ENCODE data around the gene EVX2.

The EVX2 gene

DNA sequence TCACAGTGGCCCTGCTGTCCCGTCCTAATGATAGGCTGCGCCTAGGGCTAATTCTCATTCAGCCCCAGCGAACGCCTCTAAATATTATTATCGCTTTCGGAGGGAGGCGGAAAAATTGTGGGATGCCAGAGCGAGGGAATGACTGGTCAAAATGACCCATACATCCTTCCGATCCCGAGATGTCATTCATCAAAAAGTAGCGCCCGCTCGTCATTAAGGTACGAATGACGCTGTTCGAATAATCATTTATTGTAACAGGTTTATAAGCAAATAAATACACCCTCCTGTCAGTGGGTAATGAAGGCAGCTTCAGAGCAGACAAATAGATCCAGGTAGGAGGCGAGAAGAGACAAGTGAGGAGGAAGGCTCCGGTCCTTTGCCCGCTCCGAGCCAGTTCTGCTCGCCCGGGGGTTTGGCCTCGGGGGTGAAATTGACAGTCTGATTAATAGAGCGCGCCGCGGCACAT, at the start of gene EVX2:
Gene EVX2, minus strand, starts transcription at position 167 of the 466 bp plus-strand sequence. CDS start 186 bp downstream, outside the sequence.
- no peak for DNase-seq

DNA sequence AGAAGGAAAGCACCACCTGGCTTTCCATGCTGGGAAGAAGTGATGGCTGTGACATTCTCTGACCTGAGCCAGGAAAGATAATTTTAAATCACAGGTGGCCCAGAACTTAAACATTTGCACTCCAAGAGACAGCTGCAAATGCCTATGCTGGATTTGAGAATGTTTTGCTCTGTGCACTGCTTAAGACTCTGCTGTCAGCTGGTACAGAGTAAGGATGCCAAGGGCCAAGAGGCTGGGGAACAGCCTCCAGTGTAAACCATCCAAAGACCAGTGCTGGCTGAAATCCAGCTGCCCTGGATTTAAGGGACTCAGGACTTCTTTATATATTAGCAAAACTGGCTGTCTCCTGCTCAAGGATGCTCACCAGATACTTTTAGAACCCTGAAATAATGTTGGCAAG, 49.6 kb upstream of the EVX2 start:
- DNase-seq: no peak

DNA sequence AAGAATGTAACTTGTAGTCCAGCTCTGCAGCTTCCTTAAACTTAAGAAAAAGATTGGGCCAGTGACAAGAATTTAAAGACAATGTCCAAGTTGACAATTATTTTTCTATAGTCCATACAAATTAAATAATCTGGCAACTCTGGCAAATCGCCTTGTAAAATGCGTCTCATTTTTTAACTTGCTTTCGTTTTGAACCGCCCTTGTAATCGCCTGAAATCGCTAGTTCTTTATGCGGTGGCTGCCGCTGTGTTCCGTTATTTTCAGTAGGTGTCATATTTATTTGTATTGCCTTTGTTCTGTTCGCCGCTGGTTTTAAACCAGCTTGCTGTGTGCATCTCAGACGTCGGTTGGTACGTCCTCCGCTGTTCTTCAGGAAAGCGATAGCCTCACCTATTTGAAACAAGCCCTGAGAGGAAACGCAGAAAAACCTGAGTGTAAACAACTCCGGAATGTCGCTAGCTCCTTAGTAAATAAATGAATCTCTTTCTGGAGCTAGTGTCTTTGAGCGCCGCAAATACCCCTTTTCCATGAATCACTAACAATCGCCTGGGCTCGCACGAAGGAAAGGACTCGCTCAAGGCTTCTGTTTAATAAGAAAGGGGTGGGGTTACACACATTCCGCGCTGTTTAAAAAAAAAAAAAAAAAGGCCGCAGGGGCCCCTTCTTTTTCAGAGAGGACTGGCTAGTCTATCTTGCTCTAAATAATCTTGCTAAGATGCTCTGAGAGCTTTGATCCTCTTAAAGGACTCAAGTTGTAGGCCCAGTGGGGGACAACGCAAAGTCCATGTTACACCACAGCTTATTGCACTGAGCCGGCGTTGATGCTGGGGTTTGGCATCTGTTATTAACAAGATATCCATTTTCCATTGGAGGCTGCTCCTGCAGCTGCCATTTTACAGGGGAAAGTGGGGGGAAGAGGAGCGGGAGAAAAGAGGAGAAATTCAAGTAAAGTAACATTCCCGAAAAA, 48.7 kb upstream of the EVX2 start:
- peak in 1 of 6 experiments; percentile 14 for DNase-seq

DNA sequence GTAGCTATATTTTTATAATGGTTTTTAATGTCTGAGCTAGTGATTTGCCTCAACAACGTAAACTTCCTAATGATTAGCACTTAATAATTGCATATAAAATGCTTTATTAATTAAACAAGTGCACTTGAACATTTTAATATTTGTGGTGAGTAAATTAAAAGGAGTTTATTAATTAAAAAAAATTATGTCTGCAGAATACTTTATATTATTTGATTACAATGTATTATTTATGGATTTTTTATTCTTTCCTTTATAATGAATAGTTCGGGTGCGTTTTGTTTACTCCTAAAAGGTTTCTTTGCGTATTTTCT, 48.0 kb upstream of the EVX2 start:
- no peak for DNase-seq

DNA sequence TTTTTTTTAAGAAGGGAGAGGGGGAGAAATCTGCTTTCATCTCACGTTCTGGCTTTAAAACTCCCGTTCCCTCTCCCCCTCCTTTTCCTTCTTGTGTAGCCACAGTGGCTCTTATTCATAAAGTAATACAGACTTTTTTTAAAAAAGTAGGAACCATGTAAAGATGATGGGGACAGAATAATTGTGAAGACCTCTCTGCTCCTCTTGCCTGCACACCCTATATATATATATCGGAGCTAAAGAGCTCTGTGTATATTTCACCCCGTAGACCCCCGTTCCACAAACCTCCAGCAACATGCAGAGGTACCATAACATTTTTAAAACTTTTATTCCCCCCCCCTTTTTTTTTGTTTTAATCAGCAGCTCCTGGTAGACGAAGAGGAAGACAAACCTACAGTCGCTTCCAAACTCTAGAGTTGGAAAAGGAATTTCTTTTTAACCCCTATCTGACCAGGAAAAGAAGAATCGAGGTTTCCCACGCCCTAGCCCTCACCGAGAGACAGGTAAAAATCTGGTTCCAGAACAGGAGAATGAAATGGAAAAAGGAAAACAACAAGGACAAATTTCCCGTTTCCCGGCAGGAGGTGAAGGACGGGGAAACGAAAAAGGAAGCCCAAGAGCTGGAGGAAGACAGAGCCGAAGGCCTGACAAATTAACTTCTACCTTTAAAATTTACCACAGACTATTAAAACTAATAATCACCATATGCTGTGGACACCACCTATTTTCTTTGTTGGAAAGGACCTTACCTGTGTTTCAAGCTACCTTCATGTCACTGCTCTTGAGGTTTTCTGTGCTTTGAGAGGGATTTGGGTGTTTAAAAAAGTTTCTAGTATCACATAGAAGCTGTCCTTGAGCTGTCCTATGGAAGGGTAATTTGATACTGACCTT, 47.4 kb upstream of the EVX2 start:
- DNase-seq: no peak

DNA sequence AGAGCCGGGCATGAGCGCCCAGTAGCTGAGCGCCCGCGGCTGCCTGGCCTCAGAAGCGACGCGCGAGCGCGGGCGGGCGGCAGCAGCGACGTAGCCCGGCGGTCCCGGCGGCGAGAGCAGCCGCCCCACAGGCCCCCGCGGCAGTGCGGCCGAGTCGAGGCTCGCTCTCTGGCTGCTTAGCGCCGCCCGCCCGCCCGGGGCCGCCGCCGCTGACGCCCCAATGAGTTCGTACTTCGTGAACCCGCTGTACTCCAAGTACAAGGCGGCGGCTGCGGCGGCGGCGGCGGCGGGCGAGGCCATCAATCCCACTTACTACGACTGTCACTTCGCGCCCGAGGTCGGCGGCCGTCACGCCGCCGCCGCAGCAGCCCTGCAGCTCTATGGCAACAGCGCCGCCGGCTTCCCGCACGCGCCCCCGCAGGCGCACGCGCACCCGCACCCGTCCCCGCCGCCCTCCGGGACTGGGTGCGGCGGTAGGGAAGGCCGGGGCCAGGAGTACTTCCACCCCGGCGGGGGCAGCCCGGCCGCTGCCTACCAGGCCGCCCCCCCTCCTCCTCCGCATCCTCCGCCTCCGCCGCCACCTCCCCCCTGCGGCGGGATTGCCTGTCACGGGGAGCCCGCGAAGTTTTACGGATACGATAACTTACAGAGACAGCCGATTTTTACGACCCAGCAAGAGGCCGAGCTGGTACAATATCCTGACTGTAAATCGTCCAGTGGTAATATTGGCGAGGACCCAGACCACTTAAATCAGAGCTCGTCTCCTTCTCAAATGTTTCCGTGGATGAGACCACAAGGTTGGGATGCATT, 46.6 kb upstream of the EVX2 start:
- no peak for DNase-seq

DNA sequence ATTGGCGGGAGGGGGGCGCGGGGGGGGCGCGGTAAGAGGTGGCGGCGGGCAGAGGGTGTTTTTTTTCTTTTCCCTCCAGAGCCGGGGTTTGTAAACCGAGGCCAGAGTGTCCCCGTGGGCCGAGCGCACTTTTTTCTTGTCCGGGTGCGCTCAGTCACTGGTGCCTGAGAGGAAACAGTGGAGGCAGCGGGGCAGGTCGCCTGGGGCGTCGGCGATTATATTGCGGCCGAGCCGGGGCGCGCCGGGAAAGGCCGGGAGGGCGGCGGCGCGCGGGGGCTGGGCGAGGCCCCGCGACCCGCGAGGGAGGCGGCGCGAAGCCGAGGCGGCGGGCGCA, 46.0 kb upstream of the EVX2 start:
- no peak for DNase-seq

DNA sequence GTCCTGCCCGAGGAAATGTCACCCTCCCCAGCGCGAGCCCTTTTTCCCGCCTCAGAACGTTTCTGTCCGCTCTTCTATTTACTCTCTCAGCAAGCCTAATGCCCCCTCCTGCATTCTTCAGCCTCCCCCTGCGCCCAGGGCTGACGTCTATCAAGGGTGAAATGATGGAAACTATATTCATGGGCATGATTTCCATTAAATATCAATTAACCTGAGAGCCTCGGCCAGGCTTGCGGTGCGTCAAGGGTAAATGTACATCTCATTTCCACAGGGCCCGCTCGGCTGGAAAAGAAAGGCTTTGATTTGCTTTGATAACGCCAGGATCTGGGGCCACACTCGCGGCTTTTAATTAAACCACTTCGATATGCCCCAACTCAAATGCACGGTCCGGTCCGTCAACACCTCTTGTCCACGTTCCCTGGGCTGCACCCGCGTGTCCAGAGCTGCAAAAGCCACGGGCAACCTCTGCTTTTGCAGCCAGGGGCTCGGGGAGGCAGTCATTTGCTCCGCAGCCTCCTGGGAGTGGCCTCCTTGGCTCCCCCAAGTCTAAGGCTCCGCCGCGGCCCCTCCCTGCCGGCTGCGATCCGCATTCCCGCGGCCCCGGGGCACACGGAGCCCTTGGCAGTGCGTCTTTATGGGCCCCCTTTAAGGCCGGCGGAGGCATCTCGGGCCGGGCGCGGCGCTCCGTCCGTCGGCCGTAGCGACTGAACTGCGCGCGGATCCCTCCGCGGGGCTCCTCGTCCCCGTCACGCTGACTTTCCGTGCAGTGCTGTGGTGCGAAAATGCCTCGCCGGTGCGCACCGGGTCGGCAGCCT, 45.4 kb upstream of the EVX2 start, which contains the start of gene HOXD8:
Gene HOXD8, plus strand, starts transcription at position 724 of the 815 bp plus-strand sequence. CDS start 662 bp downstream, outside the sequence.
- no peak for DNase-seq

DNA sequence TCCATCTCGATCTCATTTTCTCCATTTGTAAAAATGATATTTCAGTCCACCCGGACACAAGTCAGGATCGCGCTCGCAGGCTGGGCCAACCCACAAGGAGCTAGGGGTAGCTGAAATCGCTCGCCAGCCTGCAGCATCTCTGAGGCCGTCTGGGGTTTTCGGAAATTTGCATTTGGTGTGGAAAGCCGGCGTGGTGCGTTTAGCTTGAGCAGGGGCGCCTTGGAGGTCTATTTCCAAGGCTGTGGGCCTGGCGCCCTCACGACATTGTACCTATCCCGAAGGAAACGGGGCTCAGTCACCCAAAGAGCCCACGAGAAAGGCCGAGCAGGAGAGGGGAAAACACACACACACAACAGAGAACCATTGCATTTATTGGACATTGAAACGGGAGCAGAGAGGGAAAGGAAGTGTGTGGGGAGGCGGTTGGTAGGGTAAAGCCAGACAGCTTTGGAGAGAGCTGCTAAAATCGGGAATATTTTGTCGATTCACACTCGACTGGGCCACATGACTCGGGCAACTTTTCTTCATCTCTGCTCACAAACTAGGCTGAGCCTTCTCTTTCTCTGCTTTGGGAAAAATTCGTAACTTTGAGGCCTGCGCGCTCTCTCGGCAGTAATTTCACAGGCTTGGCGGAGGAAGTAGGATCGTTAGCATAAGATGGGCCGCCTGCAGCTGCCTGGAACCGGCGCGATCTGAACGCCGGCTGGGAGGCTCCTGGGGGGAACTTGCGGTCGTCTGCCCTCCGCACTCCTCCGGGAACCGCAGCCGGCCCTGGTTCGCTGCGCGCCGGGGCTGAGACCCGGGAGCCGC, 44.6 kb upstream of the EVX2 start:
- DNase-seq: no peak

DNA sequence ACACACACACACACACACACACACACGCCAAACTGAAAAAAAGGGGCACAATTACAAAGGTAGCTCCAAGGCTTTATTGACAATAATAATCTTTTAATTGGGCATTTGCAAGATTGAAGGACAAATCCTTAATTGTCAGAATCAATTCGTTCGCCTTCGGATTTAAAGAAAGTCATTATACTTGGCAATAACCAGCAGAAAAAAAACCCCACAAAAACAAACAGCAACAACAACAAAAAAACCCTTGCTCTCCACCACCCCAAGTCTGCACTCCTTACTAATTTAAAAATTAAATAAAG, 44.0 kb upstream of the EVX2 start:
- DNase-seq: no peak

DNA sequence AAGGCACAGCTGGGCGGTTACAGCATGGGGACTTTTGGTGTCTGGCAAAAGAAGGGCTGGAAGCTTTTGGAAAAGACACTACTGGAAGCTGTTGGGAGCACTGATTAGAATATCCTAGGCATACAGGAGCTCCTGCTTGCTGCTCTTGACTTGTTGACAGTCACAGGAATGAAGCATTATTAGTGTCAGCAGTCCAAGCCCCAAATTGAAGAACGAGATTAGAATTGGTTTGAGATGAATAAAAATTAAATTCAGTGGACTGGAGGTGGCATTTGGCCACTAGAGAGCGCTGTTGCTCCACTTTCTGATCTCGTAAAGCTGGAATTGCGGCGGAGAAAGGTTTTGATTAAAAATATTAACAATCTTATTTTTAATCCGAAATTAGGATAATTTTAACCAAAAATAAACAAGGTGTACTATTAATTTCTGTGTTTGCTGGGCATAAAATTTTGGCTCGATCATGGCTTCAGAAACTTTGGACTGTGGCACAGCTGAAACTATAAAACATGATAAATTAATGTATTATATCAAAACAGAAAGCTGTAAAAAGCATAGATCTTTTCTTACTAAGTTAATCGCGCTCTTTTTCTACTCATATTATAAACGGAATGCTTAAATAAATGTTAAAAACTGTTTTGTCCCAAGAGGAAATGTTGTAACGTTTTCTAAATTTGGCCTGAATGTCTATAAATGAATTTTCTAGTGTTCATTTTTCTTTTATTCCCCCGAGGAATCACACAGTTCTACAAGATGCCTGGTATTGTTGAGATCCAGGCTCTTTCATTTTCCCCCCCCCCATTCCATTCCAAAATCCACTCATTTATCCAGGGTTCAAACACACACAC, 43.4 kb upstream of the EVX2 start:
- peak; percentile 30 to 78 (median 56) for DNase-seq

DNA sequence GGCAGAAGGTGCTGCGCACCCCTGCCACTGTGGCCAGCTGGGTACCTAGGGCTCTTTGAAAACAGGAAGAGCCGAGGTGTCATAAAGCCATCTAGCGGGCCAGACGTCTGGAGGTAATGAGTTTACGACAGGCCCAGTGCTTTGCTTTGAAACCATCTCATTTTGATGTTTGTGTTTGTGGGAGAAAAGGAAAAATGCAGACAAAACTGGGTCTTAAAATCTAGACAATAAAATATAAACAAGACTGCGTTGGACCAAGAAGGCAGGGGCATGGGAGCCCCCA, 42.0 kb upstream of the EVX2 start:
- no peak for DNase-seq

DNA sequence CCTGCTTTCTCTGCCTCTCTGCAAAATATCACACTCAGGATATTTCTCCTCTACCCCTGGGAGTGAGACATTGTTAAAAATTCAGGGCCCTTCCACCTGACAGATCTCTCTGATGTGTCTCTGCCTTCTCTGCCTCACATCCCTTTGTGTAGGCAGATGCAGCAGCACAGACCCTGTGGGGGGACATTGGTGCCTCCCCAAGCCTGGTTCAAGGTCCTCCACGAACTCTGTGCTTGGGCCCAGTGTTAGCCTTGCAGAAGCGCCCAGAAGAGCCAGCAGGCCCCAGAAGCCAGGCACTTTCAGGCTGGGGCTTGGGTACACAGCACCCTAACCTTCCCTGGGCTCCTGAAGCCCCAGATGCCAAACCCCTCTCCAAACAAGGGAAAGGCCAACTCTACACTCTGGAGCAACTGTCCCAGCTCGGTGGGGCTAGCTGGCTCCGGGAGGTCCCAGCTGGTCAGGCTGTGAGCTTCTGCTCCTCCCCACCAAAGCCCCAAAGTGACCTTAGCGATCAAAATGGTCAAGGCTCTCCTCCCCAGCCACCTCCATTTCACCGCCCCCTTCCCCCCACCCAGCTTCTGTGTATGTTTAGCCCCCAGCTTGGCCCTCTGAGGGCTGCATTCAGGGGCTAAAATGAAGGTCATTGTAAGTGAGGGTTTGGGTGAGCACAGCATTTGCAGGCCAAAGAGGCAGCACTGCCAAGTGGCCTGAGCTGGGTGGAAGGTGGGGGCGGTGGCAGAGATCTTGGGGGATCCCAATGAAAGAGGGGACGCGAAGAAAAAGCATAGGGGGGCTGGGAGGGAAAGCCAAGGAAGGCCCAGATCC, 41.4 kb upstream of the EVX2 start:
- DNase-seq: no peak

DNA sequence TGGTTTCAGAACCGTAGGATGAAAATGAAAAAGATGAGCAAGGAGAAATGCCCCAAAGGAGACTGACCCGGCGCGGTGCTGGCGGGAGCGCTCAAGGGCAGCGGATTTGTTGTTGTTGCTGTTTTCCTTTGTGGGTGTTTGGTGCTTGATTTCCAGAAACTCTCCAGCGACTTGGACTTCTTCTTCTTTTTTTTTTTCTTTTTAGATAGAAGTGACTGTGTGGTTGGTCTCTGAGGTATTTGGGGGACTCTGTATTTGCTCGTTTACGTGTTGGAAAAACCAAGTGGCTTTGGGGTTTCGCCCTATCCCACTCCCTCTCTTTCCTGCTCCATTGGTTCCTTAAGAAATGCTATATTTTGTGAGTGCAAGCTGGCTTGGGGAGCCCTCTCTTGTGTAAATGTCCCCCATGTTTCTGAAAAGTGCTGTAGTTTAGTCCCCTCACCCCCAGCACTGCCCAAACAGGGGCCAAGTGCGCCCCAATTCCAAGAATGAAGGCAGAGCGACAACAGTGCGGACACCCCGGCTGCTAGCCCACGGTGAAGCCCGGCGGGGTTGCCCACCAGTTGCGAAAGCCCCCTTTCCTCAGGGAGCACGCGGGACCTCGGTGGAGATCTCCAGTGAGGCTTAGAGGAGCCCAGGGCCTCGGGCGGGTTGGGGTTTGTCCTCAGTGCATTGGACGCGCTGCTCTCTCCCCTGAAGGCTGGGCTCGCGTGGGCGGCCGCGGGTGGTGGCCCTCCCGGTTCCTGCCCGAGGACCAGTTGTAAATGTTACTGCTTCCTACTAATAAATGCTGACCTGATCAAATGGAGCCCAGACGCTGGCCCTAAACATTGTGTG, 40.6 kb upstream of the EVX2 start:
- no peak for DNase-seq

DNA sequence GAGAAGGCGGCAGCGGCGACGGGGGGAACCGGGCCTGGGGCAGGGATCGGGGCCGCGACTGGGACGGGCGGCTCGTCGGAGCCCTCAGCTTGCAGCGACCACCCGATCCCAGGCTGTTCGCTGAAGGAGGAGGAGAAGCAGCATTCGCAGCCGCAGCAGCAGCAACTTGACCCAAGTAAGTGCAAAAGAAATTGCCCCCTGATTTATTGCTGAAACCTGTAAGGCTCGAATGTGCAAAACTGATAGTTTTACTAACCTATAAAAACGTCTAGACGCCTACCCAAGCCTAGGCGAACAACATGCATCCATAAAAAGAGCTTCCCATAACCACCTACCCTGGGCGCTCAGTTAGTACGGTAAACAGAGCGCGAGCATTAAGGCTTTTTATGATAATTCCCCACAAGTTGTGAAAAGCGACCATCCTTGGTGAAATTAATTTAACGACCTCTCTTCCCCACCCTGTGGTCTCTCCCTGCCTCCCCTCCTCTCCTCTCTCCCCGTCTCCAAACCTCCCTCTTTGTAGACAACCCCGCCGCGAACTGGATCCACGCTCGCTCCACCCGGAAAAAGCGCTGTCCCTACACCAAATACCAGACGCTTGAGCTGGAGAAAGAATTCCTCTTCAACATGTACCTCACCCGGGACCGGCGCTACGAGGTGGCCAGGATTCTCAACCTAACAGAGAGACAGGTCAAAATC, 39.8 kb upstream of the EVX2 start:
- no peak for DNase-seq

DNA sequence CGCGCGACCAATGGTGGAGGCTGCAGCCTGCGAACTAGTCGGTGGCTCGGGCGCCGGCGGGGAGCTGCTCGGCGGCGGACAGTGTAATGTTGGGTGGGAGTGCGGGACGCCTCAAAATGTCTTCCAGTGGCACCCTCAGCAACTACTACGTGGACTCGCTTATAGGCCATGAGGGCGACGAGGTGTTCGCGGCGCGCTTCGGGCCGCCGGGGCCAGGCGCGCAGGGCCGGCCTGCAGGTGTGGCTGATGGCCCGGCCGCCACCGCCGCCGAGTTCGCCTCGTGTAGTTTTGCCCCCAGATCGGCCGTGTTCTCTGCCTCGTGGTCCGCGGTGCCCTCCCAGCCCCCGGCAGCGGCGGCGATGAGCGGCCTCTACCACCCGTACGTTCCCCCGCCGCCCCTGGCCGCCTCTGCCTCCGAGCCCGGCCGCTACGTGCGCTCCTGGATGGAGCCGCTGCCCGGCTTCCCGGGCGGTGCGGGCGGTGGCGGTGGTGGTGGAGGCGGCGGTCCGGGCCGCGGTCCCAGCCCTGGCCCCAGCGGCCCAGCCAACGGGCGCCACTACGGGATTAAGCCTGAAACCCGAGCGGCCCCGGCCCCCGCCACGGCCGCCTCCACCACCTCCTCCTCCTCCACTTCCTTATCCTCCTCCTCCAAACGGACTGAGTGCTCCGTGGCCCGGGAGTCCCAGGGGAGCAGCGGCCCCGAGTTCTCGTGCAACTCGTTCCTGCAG, 39.1 kb upstream of the EVX2 start, which contains the start of gene HOXD9:
Gene HOXD9, plus strand, starts transcription at position 37 of the 728 bp plus-strand sequence. Its CDS starts 50 bp downstream, at position 87.
- peak in 2 of 6 experiments; percentile 10 to 34 for DNase-seq

DNA sequence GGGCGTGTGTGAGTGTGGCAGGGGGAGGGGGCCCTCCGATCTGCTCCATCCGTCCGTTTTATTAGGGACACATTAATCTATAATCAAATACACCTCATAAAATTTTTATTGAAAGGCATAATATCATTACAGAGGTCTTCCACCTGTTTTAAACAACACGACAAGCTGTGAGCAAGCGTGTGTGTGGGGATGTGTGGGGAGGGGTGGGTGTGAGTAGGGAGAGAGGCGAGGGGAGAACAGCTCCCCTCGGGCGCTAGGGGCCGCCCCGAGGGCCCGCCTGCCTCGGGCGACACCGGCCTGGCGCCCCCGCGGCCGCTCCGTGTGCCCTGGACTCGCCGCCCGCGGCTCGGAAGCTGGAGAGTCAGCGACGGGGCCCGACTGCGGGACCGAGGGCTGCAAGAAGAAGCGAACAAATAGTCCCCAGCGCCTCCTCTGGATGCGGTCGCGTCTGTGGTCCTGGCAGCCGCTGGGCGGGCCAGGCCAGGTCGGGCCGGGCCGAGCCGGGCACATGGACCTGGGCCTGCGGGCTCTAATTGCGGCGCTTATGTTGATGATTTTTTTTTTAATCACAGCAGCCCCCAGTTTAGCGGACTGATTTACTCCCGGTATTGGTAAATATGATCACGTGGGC, 38.4 kb upstream of the EVX2 start:
- DNase-seq: no peak

Data from stimulated activated naive CD4-positive, alpha-beta T cell (primary cell).